K562 (cell line): ENCODE measurements around the gene HSDL1. TPM values are rescaled to one million over a fixed set of nuclear protein-coding genes. Genes with fewer than 3 reads are reported as not detected.
A peak's percentile ranks its signal among the peaks of the same experiment; 100 is the strongest.
"Not testable (repeated sequence)": the region's sequence is repeated elsewhere in the genome, so short reads cannot be mapped to it uniquely, and the experiment has no call there.

ENCODE experiments used
- ATAC-seq: fragments of 200-7000 bp; cut with Tn5 transposase; 3 replicates; pipeline ENCODE4 v1.9.1; 2020; ENCODE audit warnings: moderate library complexity
- BruUV-seq: library from RNA; stranded (reverse); fragments of 400-500 nt; replicated peaks from 2 replicates; lab custom pipeline; 2021; lab: Mats Ljungman, UMichigan
- CTCF ChIA-PET: fragments of 300-600 bp; formaldehyde crosslinking; extraction: SDS; loops from one replicate; lab custom pipeline; 2021; ENCODE audit warnings: low intra/inter-chr PET ratio; lab: Yijun Ruan, JAX
- POLR2A ChIA-PET: fragments of 300-600, 350-650 bp; sonication (Branson Sonifier 250); formaldehyde crosslinking; extraction: SDS; loops from one replicate; lab custom pipeline; 2021; ENCODE audit warnings: antibody characterized with exemption, inconsistent platforms; lab: Yijun Ruan, JAX
- DNase-seq, 4 experiments: peaks; one replicate each; pipeline versions ENCODE4 v3.0.0 to v3.0.0-alpha.2; 2011 to 2018; ENCODE audit warnings: low spot score in 3 of 4, mixed read lengths in 3 of 4; ENCODE audit errors: extremely low read depth in 1 of 4
- FAIRE-seq: peaks from 2 replicates; lab custom pipeline; 2011; peaks lifted over from hg19 to GRCh38; lab: Jason Lieb, UNC
- H2AFZ ChIP-seq: 2 replicates; pipeline ENCODE4 v1.6.0; 2011; ENCODE audit warnings: low read depth, low read length, control low read depth, inconsistent platforms
- H3K27ac ChIP-seq: fragments of 200-600 bp; 3 replicates; pipeline ENCODE4 v1.8.0; 2011; ENCODE audit warnings: low read depth, mild to moderate bottlenecking, control low read depth, inconsistent platforms, low read length, moderate library complexity, mixed read lengths; ENCODE audit errors: extremely low read depth
- H3K27me3 ChIP-seq, 2 experiments: fragments of 300-600 bp in 1 of 2; 2 replicates in 1 of 2; 3 replicates in 1 of 2; pipeline versions ENCODE4 v1.6.0 to v1.8.0; 2011; ENCODE audit warnings: inconsistent platforms in 2 of 2, low read length in 2 of 2, mild to moderate bottlenecking in 1 of 2, mixed read lengths in 1 of 2, moderate library complexity in 1 of 2; ENCODE audit not compliant: control insufficient read depth in 2 of 2, insufficient read depth in 2 of 2
- H3K36me3 ChIP-seq: fragments of 300-600 bp; 3 replicates; pipeline ENCODE4 v1.8.0; 2011; ENCODE audit warnings: mild to moderate bottlenecking, low read length, inconsistent platforms; ENCODE audit not compliant: control insufficient read depth, insufficient read depth
- H3K4me1 ChIP-seq, 2 experiments: fragments of 200-600 bp in 1 of 2; replicated peaks in 1 of 2; 2 replicates in 1 of 2; 3 replicates in 1 of 2; pipeline versions ENCODE4 v1.5.1 to v1.8.0; 2011; ENCODE audit warnings: inconsistent platforms in 2 of 2, low read length in 2 of 2, mild to moderate bottlenecking in 1 of 2, mixed read lengths in 1 of 2, moderate library complexity in 1 of 2; ENCODE audit not compliant: control insufficient read depth in 2 of 2, insufficient read depth in 2 of 2
- H3K4me2 ChIP-seq: 2 replicates; pipeline ENCODE4 v1.6.1; 2011; ENCODE audit warnings: low read length, control low read depth, inconsistent platforms, mixed read lengths; ENCODE audit not compliant: insufficient read depth
- H3K4me3 ChIP-seq: fragments of 200-600 bp; sonication (generic), shearing (Covaris generic); 2 replicates; pipeline ENCODE4 v1.5.1; 2016; ENCODE audit warnings: control low read depth, inconsistent platforms
- H3K79me2 ChIP-seq: fragments of 200-600 bp; 3 replicates; pipeline ENCODE4 v1.8.0; 2011; ENCODE audit warnings: low read length, inconsistent platforms; ENCODE audit not compliant: control insufficient read depth, insufficient read depth
- H3K9ac ChIP-seq, 2 experiments: 2 replicates each; pipeline versions ENCODE4 v1.6.0 to v1.6.1; 2011; ENCODE audit warnings: low read depth in 2 of 2, low read length in 2 of 2, control low read depth in 1 of 2, inconsistent platforms in 1 of 2, mild to moderate bottlenecking in 1 of 2, mixed read lengths in 1 of 2; ENCODE audit not compliant: insufficient read depth in 1 of 2
- H3K9me1 ChIP-seq: one replicate; pipeline ENCODE4 v1.6.0; 2011; ENCODE audit warnings: inconsistent platforms, mild to moderate bottlenecking, low read length, moderate library complexity; ENCODE audit not compliant: control insufficient read depth, insufficient read depth
- H3K9me3 ChIP-seq: replicated peaks from 2 replicates; pipeline ENCODE4 v1.5.1; 2011; ENCODE audit warnings: low read depth, low read length, inconsistent platforms; ENCODE audit not compliant: control insufficient read depth, insufficient read depth
- H4K20me1 ChIP-seq: replicated peaks from 2 replicates; pipeline ENCODE4 v1.6.1; 2011; ENCODE audit warnings: low read length, inconsistent platforms, mixed read lengths; ENCODE audit not compliant: control insufficient read depth, insufficient read depth
- GATA2 ChIP-seq: sonication (generic); formaldehyde crosslinking; IDR thresholded peaks from 2 replicates; pipeline ENCODE4 v1.4.0; 2020; ENCODE audit warnings: mild to moderate bottlenecking, missing genetic modification reagents
- NCOR1 ChIP-seq: fragments of 450-650 bp; IDR thresholded peaks from 2 replicates; pipeline ENCODE4 v1.6.1; 2016; ENCODE audit warnings: mild to moderate bottlenecking, moderate library complexity
- POLR2G ChIP-seq: fragments of 200-400 bp; formaldehyde crosslinking; IDR thresholded peaks from 2 replicates; pipeline ENCODE4 v1.6.1; 2017; ENCODE audit warnings: low read depth, mild to moderate bottlenecking, antibody characterized with exemption, low read length, moderate library complexity
- SLC30A9 ChIP-seq: fragments of 250-450 bp; sonication (Bioruptor Pico); IDR thresholded peaks from 2 replicates; pipeline ENCODE4 v1.8.0; 2022; ENCODE audit warnings: mild to moderate bottlenecking, moderate library complexity
- ZBTB33 ChIP-seq: sonication (generic); formaldehyde crosslinking; IDR thresholded peaks from 2 replicates; pipeline ENCODE4 v1.8.1; 2023; ENCODE audit warnings: mild to moderate bottlenecking, missing genetic modification reagents
- ZNF263 ChIP-seq: sonication (generic); formaldehyde crosslinking; IDR thresholded peaks from 2 replicates; pipeline ENCODE4 v1.8.0; 2022; ENCODE audit warnings: mild to moderate bottlenecking, missing genetic modification reagents, borderline replicate concordance
- WGBS: fragments of 100-300 bp; shearing (Covaris generic); methylation state at CpG from one replicate; pipeline ENCODE4 v1.1.6; 2016; ENCODE audit warnings: low coverage, mixed read lengths; ENCODE audit not compliant: insufficient coverage; ENCODE audit errors: missing lambda C conversion rate; 5-methylcytosine and 5-hydroxymethylcytosine counted together
- in situ Hi-C: fragments of 300-500 bp; cut with MboI; formaldehyde crosslinking; loops from 4 replicates; pipeline ENCODE4 v1.15.0; 2018; ENCODE audit warnings: inconsistent platforms, mixed read lengths
- intact Hi-C: fragments of 100-400 bp; cut with micrococcal nuclease; formaldehyde crosslinking; loops from 2 replicates; pipeline ENCODE4 v1.14.2; 2022
- polyA plus RNA-seq, 8 experiments: library from polyadenylated mRNA; depleted of rRNA in 4 of 8; stranded (reverse) in 5 of 8; unstranded in 3 of 8; fragments of >200 nt; fragmentation: Nextera tagmentation in 2 of 8; fragmentation: Illumina TruSeq in 1 of 8; extraction: Ambion mirVana in 2 of 8; extraction: Trizol in 1 of 8; gene quantifications; 2 replicates each; pipeline versions ENCODE4 v1.2.1 to v1.2.3, GENCODE V29; 2011 to 2014; ENCODE audit warnings: inconsistent platforms in 1 of 8, missing spikeins in 1 of 8
- total RNA-seq, 7 experiments: library from RNA; depleted of rRNA in 6 of 7; stranded (reverse); fragments of >200 nt in 6 of 7; fragmentation: Illumina TruSeq in 2 of 7; extraction: Trizol in 2 of 7; gene quantifications; 2 replicates each; pipeline versions ENCODE4 v1.2.1 to v1.2.3, GENCODE V29; 2011 to 2021; ENCODE audit warnings: low replicate concordance in 1 of 7

HSDL1 gene
- total and polyA plus RNA-seq, 9 of the 15 experiments (the other 6 are each of a cell fraction or from before 2014, with no cell fraction given): 14.8 to 41.2 (median 27.7) TPM

DNA sequence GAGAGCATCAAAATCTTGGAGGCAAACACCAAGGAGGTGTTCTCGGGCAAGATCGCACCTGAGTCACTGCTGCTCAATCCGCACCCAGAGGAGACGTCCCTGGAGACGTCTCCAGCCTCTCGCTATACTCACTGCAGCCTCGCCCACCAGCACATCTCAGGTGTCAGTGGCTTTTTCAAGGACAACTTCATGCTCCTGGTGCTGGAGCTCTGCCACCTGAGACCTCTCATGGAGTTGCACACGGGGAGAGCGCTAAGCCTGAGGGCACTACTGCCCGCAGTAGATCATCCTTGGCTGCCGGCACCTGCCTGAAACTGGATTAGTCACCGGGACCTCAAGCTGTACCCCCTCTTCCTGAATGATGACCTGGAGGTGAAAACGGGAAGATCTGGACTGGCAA lies 25.6 kb downstream of the HSDL1 start:
- ChIA-PET CTCF (no interaction called here), POLR2A (interaction anchor here (0.9 to 10.0 kb wide), 6 partner anchors 16 to 109 kb away, joined by 3 to 145 read pairs (median 4); no protein-coding TSS in a partner anchor)
- H3K79me2 ChIP-seq: peaks cover 28% of the 10 kb centered on the region
- H3K36me3 ChIP-seq: peaks cover 19% of the 10 kb centered on the region; the same call in 2 of the 3 replicates
- FAIRE-seq (no peak), ATAC-seq (no peak), DNase-seq (no peak)
- H3K27me3 ChIP-seq: no peaks in the 10 kb centered on the region
- no peak overlapping the region for H3K4me2 ChIP-seq
- BruUV-seq: no TSS peak
- 67% methylated on average over 13 of the region's 13 CpGs for WGBS
- 0 out of 4 replicates have a peak overlapping the region, but pooled peaks of 1 of the 2 experiments have one; percentile 42 for H3K9ac ChIP-seq
- no peak overlapping the region for H2AFZ ChIP-seq
- in situ Hi-C loops: no loop called here
- peaks cover 9 to 23% of the 10 kb centered on the region in 2 experiments; a peak in 3 of 5 replicates for H3K4me1 ChIP-seq
- no peak overlapping the region for H3K4me3 ChIP-seq
- no peaks in the 10 kb centered on the region for H3K9me1 ChIP-seq
- no peak overlapping the region for H3K27ac ChIP-seq
- TF ChIP-seq POLR2G: peak; percentile 35; the same call in 1 of the 2 replicates
- TF ChIP-seq NCOR1: no peak
- no peak for TF ChIP-seq GATA2 (CRISPR knock-in tag)
- H3K9me3 ChIP-seq: no peaks in the 10 kb centered on the region
- H4K20me1 ChIP-seq: no peaks in the 10 kb centered on the region
- intact Hi-C loops: no loop called here

GRCh38 chr16:84118315-84118714 lies 26.7 kb downstream of the HSDL1 start:
- not testable (repeated sequence) for H3K9me3 ChIP-seq, H3K4me3 ChIP-seq, DNase-seq, H2AFZ ChIP-seq, H3K9me1 ChIP-seq, H3K4me2 ChIP-seq
- Histone ChIP-seq H3K36me3 (peaks cover 12% of the 10 kb centered on the region; the same call in 2 of the 3 replicates), H3K79me2 (peaks cover 37% of the 10 kb centered on the region)
- peak; percentile 51 for TF ChIP-seq ZBTB33 (CRISPR knock-in tag)
- 0 out of 2 replicates have a peak, but pooled peaks have one; percentile 26 for TF ChIP-seq ZNF263 (CRISPR knock-in tag)
- TF ChIP-seq SLC30A9 (CRISPR knock-in tag): 0 out of 2 replicates have a peak, but pooled peaks have one; percentile 44
- TF ChIP-seq, all 486 proteins: peak for 3; not testable (repeated sequence) for 483
- H3K9ac ChIP-seq, intact Hi-C loops, H3K27ac ChIP-seq, CTCF ChIA-PET, H3K27me3 ChIP-seq, BruUV-seq, H4K20me1 ChIP-seq, ATAC-seq, in situ Hi-C loops, FAIRE-seq: not testable (repeated sequence)
- POLR2A ChIA-PET: interaction anchor here (0.6 to 10.0 kb wide), 7 partner anchors 11 to 773 kb away, joined by 3 to 145 read pairs (median 3); no protein-coding TSS in a partner anchor
- 88% methylated on average over 5 of the region's 5 CpGs for WGBS
- peaks cover 9 to 27% of the 10 kb centered on the region in 2 experiments; a peak in 3 of 5 replicates for H3K4me1 ChIP-seq
